ENCODE data around the gene LRRC30. TPM values are rescaled to one million over a fixed set of nuclear protein-coding genes. Genes with fewer than 3 reads are reported as not detected.

LRRC30 gene
- not detected in 2 replicates for total RNA-seq

DNA sequence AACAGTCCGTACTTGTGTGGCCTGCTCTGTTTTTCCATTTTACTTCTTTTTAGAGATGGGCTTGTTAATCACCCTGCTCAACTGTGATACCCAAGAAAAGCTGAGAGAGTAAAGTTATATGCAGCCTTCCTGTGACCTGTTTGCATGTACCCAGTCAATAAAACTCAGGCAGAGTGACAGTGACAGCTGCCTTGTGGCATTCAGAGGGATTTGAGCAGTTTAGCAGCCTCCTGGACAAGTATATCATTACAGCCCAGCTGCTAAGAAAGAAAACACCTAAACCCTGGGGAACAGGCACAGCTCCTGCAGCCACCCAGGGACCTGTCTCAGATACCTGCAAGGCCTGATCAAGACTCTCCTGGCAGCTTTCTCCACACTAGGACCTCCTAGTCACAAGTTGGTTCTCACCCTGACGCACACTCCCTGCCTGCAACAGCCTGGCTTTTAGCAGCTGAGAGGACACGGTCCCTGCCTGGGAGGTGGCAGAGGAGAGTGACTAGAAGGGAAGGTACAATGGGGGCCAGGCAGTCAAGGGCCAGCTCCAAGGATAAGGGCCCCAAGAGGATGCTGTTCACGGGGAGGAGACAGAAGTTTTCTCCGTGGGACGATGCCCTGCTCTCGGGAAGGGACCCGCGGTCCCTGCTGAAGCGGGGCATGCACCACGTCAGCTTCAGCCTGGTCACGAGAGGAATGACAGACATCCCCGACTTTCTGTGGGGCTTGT, at the start of gene LRRC30:
TSS of gene LRRC30 (plus strand) at position 464 of the 724 bp plus-strand sequence. CDS start at position 514, 50 bp downstream.

Other genes with a start within 250 kb of the LRRC30 start
- under 0.01 and 0.07 TPM in 2 replicates for gene LAMA1, start 113.3 kb upstream of the LRRC30 start, total RNA-seq

Data from thoracic aorta endothelial cell (primary cell).